Upper lobe of left lung (tissue), 4 donors: ENCODE measurements around the gene LYRM4.
"Not testable (repeated sequence)": the region's sequence is repeated elsewhere in the genome, so short reads cannot be mapped to it uniquely, and the experiment has no call there.

Source experiments
- CTCF ChIP-seq, 6 experiments: fragments of 450-650 bp in 4 of 6; fragments of 200-600 bp in 2 of 6; sonication (generic) in 2 of 6; IDR thresholded peaks; one replicate each; pipeline ENCODE4 v1.5.1; 2016 to 2019; ENCODE audit warnings: antibody characterized with exemption in 6 of 6
- EP300 ChIP-seq, 4 donors: sonication (generic); formaldehyde crosslinking; IDR thresholded peaks; one replicate each; pipeline ENCODE4 v1.5.1; 2017; ENCODE audit warnings: antibody characterized with exemption in 4 of 4, control low read depth in 2 of 4
- POLR2A ChIP-seq, 4 donors: fragments of 450-650 bp; IDR thresholded peaks; one replicate each; pipeline ENCODE4 v1.5.1; 2016 to 2017; ENCODE audit warnings: antibody characterized with exemption in 4 of 4, mild to moderate bottlenecking in 2 of 4
- POLR2AphosphoS5 ChIP-seq, 2 donors: sonication (generic); formaldehyde crosslinking; IDR thresholded peaks; one replicate each; pipeline ENCODE4 v1.5.1; 2017; ENCODE audit warnings: antibody characterized with exemption in 2 of 2

- not testable (repeated sequence) for TF ChIP-seq EP300, CTCF, POLR2A, POLR2AphosphoS5 (IDR thresholded peaks at IDR 0.05)
These were observed 140.2 kb downstream of the LYRM4 start for GRCh38 chr6:5120543-5120942.
